DMS53 (cell line): ENCODE results near the gene PALM2AKAP2.

Experiments
- DNase-seq: peaks from one replicate; lab custom pipeline; 2025; lab: John Stamatoyannopoulos, UW

PALM2AKAP2 gene

DNA sequence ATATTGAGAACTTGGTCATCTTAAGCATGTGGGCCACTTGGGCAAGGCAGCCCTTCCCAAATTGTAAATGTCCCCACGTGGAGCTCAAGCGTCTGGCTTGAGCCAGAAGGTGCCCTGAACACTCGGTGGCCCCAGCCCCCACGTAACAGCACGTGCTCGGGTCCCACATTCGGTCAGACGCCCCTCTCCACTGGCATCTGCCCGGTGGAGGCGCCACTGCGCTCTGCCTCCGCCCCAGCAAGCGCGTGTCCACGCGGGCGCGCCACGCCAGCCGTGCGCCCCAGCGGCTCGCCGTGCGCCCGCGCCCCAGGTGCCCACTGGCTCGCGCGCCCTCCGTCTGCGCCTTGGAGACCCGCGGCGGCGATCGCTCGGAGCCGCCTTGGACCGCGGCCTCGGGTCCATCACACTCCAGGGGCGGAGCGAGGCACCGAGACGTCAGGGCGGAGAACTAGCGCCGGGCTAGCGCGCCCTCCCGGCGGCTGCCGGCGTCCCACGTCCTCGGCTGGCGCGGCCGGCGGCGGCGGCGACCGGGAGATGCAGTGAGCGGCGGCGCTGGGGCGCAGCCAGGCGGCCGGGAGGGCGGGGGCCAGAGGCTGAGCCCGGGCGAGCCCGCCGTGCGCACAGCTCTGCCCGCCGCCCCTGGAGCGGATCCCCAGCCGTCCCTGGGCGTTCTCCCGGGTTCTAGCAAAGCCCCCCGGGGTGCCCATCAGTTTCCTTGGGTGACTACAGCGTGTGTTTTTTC lies at the start of gene PALM2AKAP2:
TSS of gene PALM2AKAP2 (plus strand) at position 488 of the 742 bp plus-strand sequence. CDS start 291 bp downstream, outside the sequence.
- peak; percentile 76 for DNase-seq

DNA sequence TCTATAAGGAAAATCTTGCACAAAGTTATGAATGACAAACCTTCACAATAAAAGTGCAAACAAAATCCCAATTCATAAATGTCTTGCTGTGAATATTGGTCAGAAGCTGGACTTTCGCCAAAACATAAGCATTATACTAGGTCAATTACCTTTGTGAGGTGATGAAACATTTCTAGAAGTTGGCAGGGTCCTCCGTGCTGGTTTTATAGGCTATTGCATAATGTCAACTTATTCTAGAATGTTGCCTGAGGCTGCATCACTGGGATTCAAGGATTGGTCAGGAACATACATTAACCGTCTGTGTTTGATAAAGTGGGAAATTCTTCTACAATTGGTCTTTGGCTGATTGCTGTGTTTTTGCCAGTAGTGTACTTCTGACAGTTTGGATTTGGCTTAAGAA lies 49.8 kb upstream of the PALM2AKAP2 start:
- DNase-seq = no peak

DNA sequence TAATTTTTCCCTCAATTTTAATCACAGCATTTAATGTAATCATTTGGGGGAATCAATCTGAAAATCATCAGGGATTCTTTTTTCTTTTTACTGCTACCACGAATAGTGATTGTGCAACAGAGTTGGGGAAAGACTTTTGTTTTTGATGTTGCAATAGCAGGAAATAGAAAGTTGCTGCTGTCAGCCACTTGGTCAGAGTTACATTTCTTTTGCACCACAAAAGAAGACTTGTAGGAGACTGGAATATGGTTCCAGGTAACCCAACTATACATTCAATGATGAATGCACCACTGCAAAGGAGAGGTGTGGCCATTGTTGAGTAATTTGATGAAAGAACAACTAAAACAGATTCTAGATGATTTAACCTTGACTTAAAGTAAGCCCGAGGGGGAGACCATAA lies 46.3 kb upstream of the PALM2AKAP2 start:
- DNase-seq = no peak

GRCh38 chr9:109734814-109735213 lies 45.2 kb upstream of the PALM2AKAP2 start:
- DNase-seq = no peak

- DNase-seq = no peak
These were observed 44.2 kb upstream of the PALM2AKAP2 start for GRCh38 chr9:109735801-109736200.

GRCh38 chr9:109737295-109737694 lies 42.7 kb upstream of the PALM2AKAP2 start:
- no peak for DNase-seq

- peak; percentile 47 for DNase-seq
These were observed 40.2 kb upstream of the PALM2AKAP2 start for GRCh38 chr9:109739760-109740159.

GRCh38 chr9:109742776-109743348 lies 37.1 kb upstream of the PALM2AKAP2 start:
- no peak for DNase-seq

DNA sequence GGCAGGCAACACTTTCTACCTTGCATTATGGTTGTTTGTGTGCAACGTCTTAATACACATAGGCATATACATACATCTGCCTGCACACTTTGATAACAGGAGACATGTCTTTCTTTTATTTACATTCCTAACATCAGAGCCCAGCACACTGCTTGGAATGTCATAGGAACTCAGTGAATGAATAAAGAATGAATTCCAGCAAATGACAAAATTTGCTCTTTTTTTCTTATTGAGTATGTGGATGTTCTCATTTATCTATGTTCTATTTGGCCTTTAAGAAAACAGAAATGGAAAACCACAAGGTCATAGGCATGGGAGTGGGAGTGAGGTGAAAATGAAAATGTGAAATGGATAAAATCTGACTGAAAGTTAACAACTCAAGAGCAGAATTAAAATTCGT lies 36.3 kb upstream of the PALM2AKAP2 start:
- DNase-seq = no peak

GRCh38 chr9:109745335-109746283 lies 34.4 kb upstream of the PALM2AKAP2 start:
- no peak for DNase-seq

DNA sequence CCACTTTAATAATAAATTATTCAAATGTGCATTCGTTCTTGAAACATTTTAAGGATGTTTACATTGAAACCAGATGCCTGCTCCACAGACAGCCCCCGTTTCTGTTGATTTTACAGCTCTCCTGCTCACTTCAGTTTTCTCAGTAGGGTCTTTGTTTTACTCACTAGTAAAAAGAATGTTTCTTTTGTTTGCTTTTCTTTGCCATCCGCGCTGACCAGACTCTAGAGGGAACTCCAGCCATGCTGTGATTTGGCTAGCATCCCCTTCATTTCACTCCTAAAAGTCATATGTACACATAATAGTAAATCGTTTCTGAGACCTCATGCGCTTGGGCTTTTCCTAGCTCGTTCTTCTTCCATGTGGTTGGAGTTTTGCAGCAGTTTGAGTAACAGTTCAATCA lies 28.7 kb upstream of the PALM2AKAP2 start:
- peak; percentile 4 for DNase-seq

GRCh38 chr9:109753308-109753707 lies 26.7 kb upstream of the PALM2AKAP2 start:
- DNase-seq = no peak

DNA sequence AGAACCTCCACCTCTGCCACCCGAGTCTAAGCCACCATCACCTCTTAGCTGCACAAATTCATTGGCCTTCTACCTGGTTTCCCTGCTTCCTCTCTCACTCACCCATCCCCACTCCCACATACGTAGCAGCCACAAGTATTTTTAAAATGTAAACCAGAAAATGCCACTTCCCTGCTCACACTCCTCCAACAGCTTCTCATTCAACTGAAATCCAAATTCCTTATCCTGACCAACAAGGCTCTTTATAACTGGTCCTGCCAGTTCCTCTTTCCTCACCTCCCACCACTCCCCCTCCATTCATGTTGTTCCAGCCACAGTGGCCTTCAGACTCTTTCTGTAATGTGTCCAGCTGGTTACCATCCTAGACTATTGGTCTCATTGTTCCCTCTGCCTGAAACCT lies 25.0 kb upstream of the PALM2AKAP2 start:
- no peak for DNase-seq

DNA sequence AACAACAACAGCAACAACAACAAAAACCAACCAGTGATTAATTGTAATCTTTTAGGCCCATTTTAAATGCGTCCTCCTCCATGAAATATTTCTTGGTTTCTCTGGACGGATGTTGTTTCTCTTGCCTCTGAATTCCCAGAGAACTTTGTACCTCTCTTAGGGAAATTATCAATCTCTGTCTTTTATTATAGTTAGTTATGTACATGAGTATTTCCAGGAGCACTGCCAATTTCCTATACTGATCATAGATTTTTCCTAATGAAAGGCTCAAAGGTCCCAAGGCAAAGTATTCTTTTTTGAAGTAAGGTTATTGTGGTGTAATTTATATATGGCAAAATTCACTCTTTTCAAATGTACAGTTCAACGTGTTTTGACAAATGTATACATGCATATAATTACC lies 20.4 kb upstream of the PALM2AKAP2 start:
- no peak for DNase-seq

DNA sequence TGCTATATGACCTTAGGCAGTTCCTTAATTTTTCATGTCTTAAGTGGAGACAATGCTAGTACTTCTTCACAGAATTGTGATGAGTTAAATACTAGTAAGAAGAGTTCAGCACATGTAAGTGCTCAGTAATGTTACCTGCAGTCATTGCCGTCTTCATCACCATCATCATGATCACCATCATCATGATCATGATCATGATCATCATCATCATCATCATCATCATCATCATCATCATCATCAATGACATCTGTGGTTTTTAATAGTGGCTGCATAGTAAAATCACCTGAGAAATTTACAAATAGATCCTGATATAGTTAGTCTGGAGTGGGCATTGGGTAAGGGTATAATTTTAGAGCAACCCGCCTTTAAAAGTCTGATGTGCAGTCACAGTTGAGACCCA lies 14.7 kb upstream of the PALM2AKAP2 start:
- DNase-seq = no peak

DNA sequence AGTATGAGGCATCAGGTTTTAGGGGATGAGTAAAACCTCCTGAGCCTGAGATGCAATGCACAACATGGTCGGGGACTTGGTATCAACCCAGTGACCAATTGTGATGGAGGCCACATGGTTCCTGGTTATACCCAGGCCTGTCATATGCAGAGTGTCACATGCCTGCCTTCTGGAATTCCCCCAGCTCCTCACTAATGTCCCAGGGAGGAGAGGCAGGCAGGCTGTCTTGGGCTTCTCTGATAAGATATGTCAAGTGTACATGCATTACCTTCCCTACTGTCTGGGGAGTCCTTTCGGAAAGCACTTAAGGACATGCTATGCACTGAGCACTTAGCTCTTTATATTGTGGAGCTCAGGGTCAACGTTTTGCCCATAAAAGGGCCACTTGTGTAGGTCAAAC lies 14.2 kb upstream of the PALM2AKAP2 start:
- DNase-seq = no peak

- no peak for DNase-seq
These were observed 13.6 kb upstream of the PALM2AKAP2 start for GRCh38 chr9:109766351-109766750.

DNA sequence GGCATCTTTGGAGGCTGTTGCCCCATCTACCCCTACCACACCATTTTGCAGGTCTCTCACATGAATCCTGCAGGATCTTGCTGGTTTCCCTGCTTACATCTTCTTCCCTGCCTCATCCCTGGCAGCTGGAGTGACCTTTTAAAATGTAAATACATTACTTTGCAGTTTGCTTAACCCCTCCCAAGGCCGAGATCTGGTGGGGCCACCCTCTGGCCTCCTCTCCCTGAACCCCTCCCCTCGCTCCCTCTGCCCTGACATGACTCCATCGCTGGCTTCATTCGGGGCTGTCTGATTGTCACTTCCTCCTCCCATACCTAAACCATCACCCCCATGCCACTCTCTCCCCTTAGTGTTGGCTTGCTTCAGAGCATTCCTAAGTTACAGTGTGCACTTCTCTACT lies 12.6 kb upstream of the PALM2AKAP2 start:
- DNase-seq = no peak

- DNase-seq = no peak
These were observed 12.2 kb upstream of the PALM2AKAP2 start for GRCh38 chr9:109767814-109768213.

- no peak for DNase-seq
These were observed 10.7 kb upstream of the PALM2AKAP2 start for GRCh38 chr9:109769250-109769649.

DNA sequence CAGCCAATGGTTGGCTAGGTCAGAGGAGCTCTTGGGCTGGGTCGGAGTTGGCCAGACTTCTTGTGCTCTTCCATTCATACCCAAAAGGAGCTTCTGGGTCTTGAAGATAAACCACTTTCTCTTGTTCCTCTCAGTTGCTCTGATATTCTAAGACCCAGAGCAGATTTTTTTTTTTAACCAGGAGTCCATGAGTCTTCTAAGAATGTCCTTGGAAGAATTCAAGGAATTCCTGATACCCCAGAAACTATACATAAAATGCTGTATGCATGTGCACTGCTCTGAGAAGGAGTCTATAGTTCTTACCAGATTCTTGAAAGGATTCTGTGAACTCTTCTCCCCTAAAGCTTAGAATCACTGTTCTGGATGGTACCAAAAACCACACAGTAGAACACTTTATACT lies 9.9 kb upstream of the PALM2AKAP2 start:
- DNase-seq = no peak

- no peak for DNase-seq
These were observed 8.9 kb upstream of the PALM2AKAP2 start for GRCh38 chr9:109771087-109771486.
